ENCODE measurements around the gene PSMG1. TPM values are rescaled to one million over a fixed set of nuclear protein-coding genes. Genes with fewer than 3 reads are reported as not detected.
"Not testable (repeated sequence)": the region's sequence is repeated elsewhere in the genome, so short reads cannot be mapped to it uniquely, and the experiment has no call there.

PSMG1 gene
- total and polyA plus RNA-seq, 2 donors (not counting 3 experiments of a cell fraction or from before 2014, with no cell fraction given), result 43.2 to 75.9 TPM

GRCh38 chr21:39136711-39137110 lies 46.5 kb downstream of the PSMG1 start:
- ChIA-PET POLR2A (no interaction called here), CTCF (interaction anchor here (1.0 to 3.4 kb wide), 11 partner anchors 10 to 631 kb away, joined by 3 to 82 read pairs (median 16); partner anchors contain the start of gene ETS2)
- intact Hi-C loops (cut with micrococcal nuclease), result no loop called here
- Histone ChIP-seq H3K9ac (replicated peaks; ENCODE audit: extremely low read depth, insufficient read depth, low read length) (no peak overlapping the region), H3K79me2 (ENCODE audit: control insufficient read depth, insufficient read depth, low read length) (no peaks in the 10 kb centered on the region), H2AFZ (ENCODE audit: low read depth, low read length) (no peak overlapping the region), H3K27ac (ENCODE audit: insufficient read depth, low read depth, low read length) (no peak overlapping the region), H3K4me2 (ENCODE audit: insufficient read depth, low read length) (no peak overlapping the region), H3K36me3 (ENCODE audit: control insufficient read depth in 2 of 2, extremely low read depth in 1 of 2, insufficient read depth in 2 of 2, low read length in 2 of 2) (no peaks in the 10 kb centered on the region), H4K20me1 (replicated peaks; ENCODE audit: control insufficient read depth, extremely low read depth, insufficient read depth, low read length) (no peaks in the 10 kb centered on the region), H3K4me1 (ENCODE audit: control insufficient read depth, extremely low read depth, insufficient read depth, low read length) (no peaks in the 10 kb centered on the region), H3K4me3 (replicated peaks in 1 of 3; ENCODE audit: insufficient read depth in 1 of 3, low read depth in 1 of 3, low read length in 3 of 3) (no peak overlapping the region), H3K9me3 (replicated peaks; ENCODE audit: control insufficient read depth, insufficient read depth, low read length) (no peaks in the 10 kb centered on the region), H3K9me1 (replicated peaks; ENCODE audit: control insufficient read depth, extremely low read depth, insufficient read depth, low read length) (no peaks in the 10 kb centered on the region), H3K27me3 (ENCODE audit: control insufficient read depth in 2 of 2, insufficient read depth in 2 of 2, low read length in 2 of 2) (no peaks in the 10 kb centered on the region)
- no TSS peak for BruUV-seq (replicated peaks)
- FAIRE-seq (no peak), DNase-seq (ENCODE audit: low read depth, low spot score) (no peak)
- no peak for TF ChIP-seq EZH2 (IDR thresholded peaks at IDR 0.05; ENCODE audit: borderline replicate concordance, low read depth, low read length, severe bottlenecking)
- TF ChIP-seq, protein P1, sequence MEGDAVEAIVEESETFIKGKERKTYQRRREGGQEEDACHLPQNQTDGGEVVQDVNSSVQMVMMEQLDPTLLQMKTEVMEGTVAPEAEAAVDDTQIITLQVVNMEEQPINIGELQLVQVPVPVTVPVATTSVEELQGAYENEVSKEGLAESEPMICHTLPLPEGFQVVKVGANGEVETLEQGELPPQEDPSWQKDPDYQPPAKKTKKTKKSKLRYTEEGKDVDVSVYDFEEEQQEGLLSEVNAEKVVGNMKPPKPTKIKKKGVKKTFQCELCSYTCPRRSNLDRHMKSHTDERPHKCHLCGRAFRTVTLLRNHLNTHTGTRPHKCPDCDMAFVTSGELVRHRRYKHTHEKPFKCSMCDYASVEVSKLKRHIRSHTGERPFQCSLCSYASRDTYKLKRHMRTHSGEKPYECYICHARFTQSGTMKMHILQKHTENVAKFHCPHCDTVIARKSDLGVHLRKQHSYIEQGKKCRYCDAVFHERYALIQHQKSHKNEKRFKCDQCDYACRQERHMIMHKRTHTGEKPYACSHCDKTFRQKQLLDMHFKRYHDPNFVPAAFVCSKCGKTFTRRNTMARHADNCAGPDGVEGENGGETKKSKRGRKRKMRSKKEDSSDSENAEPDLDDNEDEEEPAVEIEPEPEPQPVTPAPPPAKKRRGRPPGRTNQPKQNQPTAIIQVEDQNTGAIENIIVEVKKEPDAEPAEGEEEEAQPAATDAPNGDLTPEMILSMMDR (IDR thresholded peaks at IDR 0.05; ENCODE audit: extremely low read depth in 1 of 2, insufficient read depth in 1 of 2, low read depth in 1 of 2, low read length in 2 of 2), result no peak
- TF ChIP-seq GATA2 (IDR thresholded peaks at IDR 0.05; ENCODE audit: insufficient read depth, insufficient read length, low read depth, low read length), result no peak
- TF ChIP-seq MYC (IDR thresholded peaks at IDR 0.05; ENCODE audit: low read depth, low read length), result no peak
- no peak for TF ChIP-seq POLR2AphosphoS5 (IDR thresholded peaks at IDR 0.05; ENCODE audit: insufficient read depth, low read depth, low read length)
- dilution Hi-C loops (cut with MboI; ENCODE audit: extremely low pct_ligation_motif_present, low sequenced_read_pairs), result no loop called here

GRCh38 chr21:39136138-39136537 lies 47.1 kb downstream of the PSMG1 start:
- DNase-seq (ENCODE audit: low read depth, low spot score), result peak; percentile 24
- H3K27me3 ChIP-seq (ENCODE audit: control insufficient read depth in 2 of 2, insufficient read depth in 2 of 2, low read length in 2 of 2); H3K4me3 ChIP-seq (replicated peaks in 1 of 3; ENCODE audit: insufficient read depth in 1 of 3, low read depth in 1 of 3, low read length in 3 of 3); BruUV-seq (replicated peaks); POLR2A ChIA-PET; H4K20me1 ChIP-seq (replicated peaks; ENCODE audit: control insufficient read depth, extremely low read depth, insufficient read depth, low read length); H3K4me2 ChIP-seq (ENCODE audit: insufficient read depth, low read length); H3K9me1 ChIP-seq (replicated peaks; ENCODE audit: control insufficient read depth, extremely low read depth, insufficient read depth, low read length); H2AFZ ChIP-seq (ENCODE audit: low read depth, low read length); H3K27ac ChIP-seq (ENCODE audit: insufficient read depth, low read depth, low read length); intact Hi-C loops (cut with micrococcal nuclease); H3K36me3 ChIP-seq (ENCODE audit: control insufficient read depth in 2 of 2, extremely low read depth in 1 of 2, insufficient read depth in 2 of 2, low read length in 2 of 2); H3K4me1 ChIP-seq (ENCODE audit: control insufficient read depth, extremely low read depth, insufficient read depth, low read length); H3K9ac ChIP-seq (replicated peaks; ENCODE audit: extremely low read depth, insufficient read depth, low read length); H3K9me3 ChIP-seq (replicated peaks; ENCODE audit: control insufficient read depth, insufficient read depth, low read length); H3K79me2 ChIP-seq (ENCODE audit: control insufficient read depth, insufficient read depth, low read length); dilution Hi-C loops (cut with MboI; ENCODE audit: extremely low pct_ligation_motif_present, low sequenced_read_pairs): not testable (repeated sequence)
- peak; percentile 46 for FAIRE-seq
- CTCF ChIA-PET, result interaction anchor here (0.9 to 3.4 kb wide), 8 partner anchors 10 to 631 kb away, joined by 3 to 21 read pairs (median 4); no protein-coding TSS in a partner anchor
- TF ChIP-seq, protein P1 (IDR thresholded peaks at IDR 0.05; ENCODE audit: extremely low read depth in 1 of 2, insufficient read depth in 1 of 2, low read depth in 1 of 2, low read length in 2 of 2), result peak; percentile 19 to 36
